KBM-7 (cell line): Measurements from ENCODE around the gene MFSD6L.

Experiments
- DNase-seq: peaks from one replicate; pipeline ENCODE4 v3.0.0-alpha.2; 2015
- in situ Hi-C: fragments of 300-500 bp; cut with MboI; formaldehyde crosslinking; loops from 2 replicates; pipeline ENCODE4 v1.14.3; 2020; ENCODE audit warnings: low sequenced_read_pairs, low pct_unique_long_range_greater_than_20kb, mixed read lengths

The MFSD6L gene

GRCh38 chr17:8798176-8798845 is 854 bp downstream of the MFSD6L start:
- in situ Hi-C loops: no loop called here

GRCh38 chr17:8797621-8798175 is 1.5 kb downstream of the MFSD6L start:
- DNase-seq: no peak
- in situ Hi-C loops: no loop called here

More at GRCh38 chr17:8798176-8798845, 854 bp downstream of the MFSD6L start:
- no peak for DNase-seq

GRCh38 chr17:8794636-8795035 is 4.5 kb downstream of the MFSD6L start:
- in situ Hi-C loops: no loop called here
- DNase-seq: no peak

- peak; percentile 54 for DNase-seq
- in situ Hi-C loops: no loop called here
Measured at GRCh38 chr17:8793649-8794048, 5.5 kb downstream of the MFSD6L start.

- in situ Hi-C loops: no loop called here
- DNase-seq: no peak
Measured at GRCh38 chr17:8792646-8793045, 6.5 kb downstream of the MFSD6L start.

GRCh38 chr17:8791910-8792270 is 7.3 kb downstream of the MFSD6L start:
- DNase-seq: peak; percentile 21

GRCh38 chr17:8791248-8791909 is 7.8 kb downstream of the MFSD6L start:
- no peak for DNase-seq
- in situ Hi-C loops: no loop called here

More at GRCh38 chr17:8791910-8792270, 7.3 kb downstream of the MFSD6L start:
- in situ Hi-C loops: no loop called here

- in situ Hi-C loops: no loop called here
Measured at GRCh38 chr17:8789743-8790142, 9.4 kb downstream of the MFSD6L start.

GRCh38 chr17:8788998-8789397 is 10.2 kb downstream of the MFSD6L start:
- in situ Hi-C loops: no loop called here
- no peak for DNase-seq

More at GRCh38 chr17:8789743-8790142, 9.4 kb downstream of the MFSD6L start:
- no peak for DNase-seq

- in situ Hi-C loops: no loop called here
- DNase-seq: peak; percentile 84
Measured at GRCh38 chr17:8785547-8786413, 13.4 kb downstream of the MFSD6L start.

- no peak for DNase-seq
- in situ Hi-C loops: no loop called here
Measured at GRCh38 chr17:8782176-8782575, 17.0 kb downstream of the MFSD6L start.

- DNase-seq: no peak
- in situ Hi-C loops: no loop called here
Measured at GRCh38 chr17:8781776-8782175, 17.4 kb downstream of the MFSD6L start.

GRCh38 chr17:8776881-8777280 is 22.3 kb downstream of the MFSD6L start:
- in situ Hi-C loops: no loop called here
- peak; percentile 76 for DNase-seq

- in situ Hi-C loops: no loop called here
- DNase-seq: peak; percentile 29
Measured at GRCh38 chr17:8776248-8776647, 22.9 kb downstream of the MFSD6L start.

GRCh38 chr17:8766731-8767130 is 32.4 kb downstream of the MFSD6L start:
- DNase-seq: no peak
- in situ Hi-C loops: loop anchor here (25.0 kb wide), 1 partner anchor 679 kb away; the partner anchor contains the start of gene ALOX12B

GRCh38 chr17:8762012-8762411 is 37.2 kb downstream of the MFSD6L start:
- no peak for DNase-seq
- in situ Hi-C loops: loop anchor here (25.0 kb wide), 1 partner anchor 675 kb away; the partner anchor contains the start of gene ALOX12B

- DNase-seq: no peak
- in situ Hi-C loops: loop anchor here (25.0 kb wide), 1 partner anchor 671 kb away; the partner anchor contains the start of gene ALOX12B
Measured at GRCh38 chr17:8758137-8758596, 41.0 kb downstream of the MFSD6L start, which contains the start of gene SPDYE4. TSS of gene SPDYE4 (minus strand) at chr17:8758546. CDS start at chr17:8758382, 164 bp downstream.

- in situ Hi-C loops: loop anchor here (25.0 kb wide), 1 partner anchor 670 kb away; the partner anchor contains the start of gene ALOX12B
- no peak for DNase-seq
Measured at GRCh38 chr17:8757189-8757588, 42.0 kb downstream of the MFSD6L start.
